ENCODE data around the gene USP7.

The USP7 gene

DNA sequence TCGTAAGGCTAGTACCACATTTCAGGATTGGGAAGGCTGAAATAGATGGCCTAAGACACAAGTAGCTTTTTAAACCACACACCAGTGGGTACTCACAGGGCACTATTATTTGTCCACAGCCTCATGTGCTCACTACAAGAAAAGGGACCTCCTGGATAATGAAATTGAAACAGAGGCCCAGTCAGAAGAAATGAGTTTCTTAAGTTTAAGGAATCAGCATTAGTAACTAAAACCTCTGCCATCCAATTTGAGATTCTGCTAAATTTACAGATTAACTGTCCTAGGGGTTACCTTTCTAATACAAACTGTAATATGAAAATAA lies 3.0 kb downstream of the USP7 start:
- H3K4me1 ChIP-seq (ENCODE audit: control insufficient read depth in 2 of 2, insufficient read depth in 1 of 2, low read depth in 1 of 2, low read length in 2 of 2) = peaks cover 25 to 41% of the 10 kb centered on the region in 2 donors
- no peak overlapping the region for H3K4me2 ChIP-seq (ENCODE audit: insufficient read depth, low read length, poor library complexity, severe bottlenecking)
- no peak overlapping the region for H3K9ac ChIP-seq (ENCODE audit: low read depth, low read length, poor library complexity)
- peaks cover 0 to 2% (median 1%) of the 10 kb centered on the region in 3 experiments for H3K27me3 ChIP-seq (ENCODE audit: control insufficient read depth in 3 of 3, insufficient read depth in 3 of 3, low read depth in 1 of 3, low read length in 3 of 3)
- H2AFZ ChIP-seq (ENCODE audit: low read length) = no peak overlapping the region
- no peak overlapping the region for H3K18ac ChIP-seq (ENCODE audit: low read length)
- no peaks in the 10 kb centered on the region for H3K36me3 ChIP-seq (replicated peaks in 1 of 2; ENCODE audit: control insufficient read depth in 2 of 2, insufficient read depth in 2 of 2, low read length in 2 of 2)
- no peak overlapping the region for H2BK15ac ChIP-seq (ENCODE audit: low read length)
- H3K79me1 ChIP-seq (ENCODE audit: low read depth, low read length) = peaks cover 20% of the 10 kb centered on the region
- H4K91ac ChIP-seq (ENCODE audit: low read depth, low read length, poor library complexity) = no peak overlapping the region
- no peak overlapping the region for H3K14ac ChIP-seq (ENCODE audit: low read length)
- no peak overlapping the region for H2AK5ac ChIP-seq (ENCODE audit: low read depth, low read length)
- no peak overlapping the region for H2BK12ac ChIP-seq (ENCODE audit: low read length)
- DNase-seq (ENCODE audit: low spot score) = no peak
- WGBS, 2 donors (ENCODE audit: extremely low coverage in 2 of 2, insufficient read length in 2 of 2, insufficient replicate concordance in 1 of 2) = no CpG with 5 or more reads among the region's 1 CpG
- H4K8ac ChIP-seq (ENCODE audit: low read depth, low read length) = no peak overlapping the region
- H3K4ac ChIP-seq (ENCODE audit: low read length) = no peak overlapping the region
- no peak overlapping the region for H2BK5ac ChIP-seq (ENCODE audit: low read length)
- H3K23ac ChIP-seq (ENCODE audit: low read depth, low read length, poor library complexity) = no peak overlapping the region
- no peak overlapping the region for H3K4me3 ChIP-seq (ENCODE audit: low read length in 2 of 2)
- H2BK120ac ChIP-seq (ENCODE audit: low read depth, low read length) = no peak overlapping the region
- H3K9me3 ChIP-seq (replicated peaks in 1 of 2; ENCODE audit: control insufficient read depth in 2 of 2, insufficient read depth in 1 of 2, low read depth in 1 of 2, low read length in 2 of 2) = no peaks in the 10 kb centered on the region
- H3K27ac ChIP-seq (replicated peaks; ENCODE audit: low read length) = no peak overlapping the region

DNA sequence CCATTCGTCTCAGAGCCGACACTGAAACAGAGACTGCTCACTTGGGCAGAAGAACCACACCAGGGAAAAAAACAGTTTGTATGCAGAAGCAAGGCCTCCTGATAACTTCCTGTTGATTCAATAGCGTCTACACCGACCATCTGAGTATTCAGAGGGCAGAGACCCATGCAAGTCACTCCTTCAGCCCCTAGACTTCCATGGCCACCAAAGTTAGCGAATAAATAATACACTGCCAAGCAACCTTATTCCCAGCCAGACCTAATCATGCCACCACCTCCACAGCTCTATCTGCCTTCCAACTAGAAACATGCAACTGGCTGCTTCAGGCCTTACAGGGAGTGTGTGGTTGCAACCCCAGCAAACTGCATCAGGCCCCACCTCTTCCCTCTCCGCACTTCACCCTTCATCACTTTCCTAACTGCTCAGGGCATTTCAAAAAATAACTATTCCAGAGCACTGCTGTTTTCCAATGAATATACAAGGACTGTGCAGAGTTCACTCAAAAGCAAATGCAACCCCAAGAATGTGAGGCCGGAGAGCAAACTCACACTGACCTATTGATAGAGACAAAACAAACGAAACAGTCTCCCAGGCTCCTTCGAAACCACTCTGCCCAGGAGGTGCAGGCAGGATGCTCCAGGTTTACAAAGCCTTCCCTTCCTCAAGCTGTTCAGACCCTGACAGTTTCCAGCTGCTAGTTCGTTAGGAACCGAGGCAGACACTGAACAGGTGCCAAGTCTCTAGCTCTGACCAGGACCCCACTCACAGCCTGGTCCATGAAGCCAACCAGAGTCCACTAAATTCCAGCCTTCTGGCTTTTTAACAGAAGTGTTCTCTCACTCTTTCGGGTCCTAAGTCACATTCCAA lies 3.6 kb downstream of the USP7 start:
- no peak for DNase-seq (ENCODE audit: low spot score)
- H3K4me3 ChIP-seq (ENCODE audit: low read length in 2 of 2) = peak overlapping the region in 1 of 2 donors; percentile 13
- H2BK15ac ChIP-seq (ENCODE audit: low read length) = no peak overlapping the region
- H3K9me3 ChIP-seq (replicated peaks in 1 of 2; ENCODE audit: control insufficient read depth in 2 of 2, insufficient read depth in 1 of 2, low read depth in 1 of 2, low read length in 2 of 2) = no peaks in the 10 kb centered on the region
- H3K18ac ChIP-seq (ENCODE audit: low read length) = no peak overlapping the region
- peaks cover 25 to 43% of the 10 kb centered on the region in 2 donors for H3K4me1 ChIP-seq (ENCODE audit: control insufficient read depth in 2 of 2, insufficient read depth in 1 of 2, low read depth in 1 of 2, low read length in 2 of 2)
- no peak overlapping the region for H4K8ac ChIP-seq (ENCODE audit: low read depth, low read length)
- H3K14ac ChIP-seq (ENCODE audit: low read length) = no peak overlapping the region
- no peak overlapping the region for H4K91ac ChIP-seq (ENCODE audit: low read depth, low read length, poor library complexity)
- H3K4ac ChIP-seq (ENCODE audit: low read length) = no peak overlapping the region
- H3K23ac ChIP-seq (ENCODE audit: low read depth, low read length, poor library complexity) = peak overlapping the region; percentile 2
- H3K79me1 ChIP-seq (ENCODE audit: low read depth, low read length) = peaks cover 23% of the 10 kb centered on the region
- no peak overlapping the region for H2BK5ac ChIP-seq (ENCODE audit: low read length)
- no peak overlapping the region for H3K4me2 ChIP-seq (ENCODE audit: insufficient read depth, low read length, poor library complexity, severe bottlenecking)
- no peak overlapping the region for H2BK12ac ChIP-seq (ENCODE audit: low read length)
- H2AFZ ChIP-seq (ENCODE audit: low read length) = no peak overlapping the region
- H3K9ac ChIP-seq (ENCODE audit: low read depth, low read length, poor library complexity) = no peak overlapping the region
- no peaks in the 10 kb centered on the region for H3K36me3 ChIP-seq (replicated peaks in 1 of 2; ENCODE audit: control insufficient read depth in 2 of 2, insufficient read depth in 2 of 2, low read length in 2 of 2)
- no peak overlapping the region for H3K27ac ChIP-seq (replicated peaks; ENCODE audit: low read length)
- WGBS, 2 donors (ENCODE audit: extremely low coverage in 2 of 2, insufficient read length in 2 of 2, insufficient replicate concordance in 1 of 2) = no CpG with 5 or more reads among the region's 12 CpGs
- peaks cover 0 to 2% (median 0%) of the 10 kb centered on the region in 3 experiments for H3K27me3 ChIP-seq (ENCODE audit: control insufficient read depth in 3 of 3, insufficient read depth in 3 of 3, low read depth in 1 of 3, low read length in 3 of 3)
- no peak overlapping the region for H2BK120ac ChIP-seq (ENCODE audit: low read depth, low read length)
- H2AK5ac ChIP-seq (ENCODE audit: low read depth, low read length) = no peak overlapping the region

DNA sequence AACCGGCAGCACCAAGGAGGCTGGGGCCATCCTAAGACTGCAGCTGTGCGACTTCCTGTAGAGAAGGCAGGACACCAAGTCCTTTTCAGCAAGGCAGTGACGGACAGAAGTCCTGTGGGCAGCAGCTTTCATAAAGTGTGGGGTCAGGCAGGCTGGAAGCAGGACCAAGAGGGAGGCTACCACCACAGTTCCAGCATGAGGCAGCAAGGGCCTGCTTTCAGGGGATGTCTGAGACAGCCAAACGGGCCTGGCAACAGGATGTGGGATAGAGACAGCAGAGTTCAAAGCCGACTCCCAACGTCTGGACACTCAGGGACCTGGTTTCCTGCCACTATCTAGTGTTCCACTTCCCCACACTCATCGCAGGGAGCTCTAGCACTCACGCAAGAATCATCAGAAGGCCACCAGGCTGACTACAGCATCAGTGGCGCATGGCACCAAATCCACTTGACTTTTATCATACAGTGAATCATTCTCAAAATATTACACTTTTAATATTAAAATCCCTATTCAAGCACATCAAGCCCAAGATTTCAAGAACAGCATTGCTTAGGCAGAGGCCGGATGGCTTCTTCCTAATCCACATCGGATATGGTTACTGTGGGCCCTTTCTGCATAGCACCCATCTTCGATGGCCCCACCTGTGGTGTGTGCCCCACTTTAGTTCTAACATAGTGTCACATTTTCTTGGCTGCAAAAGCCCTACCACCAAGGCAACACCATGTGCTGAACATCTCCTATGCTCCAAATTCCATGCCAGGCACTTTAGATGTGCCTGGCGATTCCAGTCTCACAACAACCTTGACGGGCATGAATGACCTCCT lies 5.2 kb downstream of the USP7 start:
- no CpG with 5 or more reads among the region's 14 CpGs for WGBS, 2 donors (ENCODE audit: extremely low coverage in 2 of 2, insufficient read length in 2 of 2, insufficient replicate concordance in 1 of 2)
- Histone ChIP-seq H2BK15ac (ENCODE audit: low read length) (no peak overlapping the region), H3K9ac (ENCODE audit: low read depth, low read length, poor library complexity) (peak overlapping the region; percentile 63), H3K4me2 (ENCODE audit: insufficient read depth, low read length, poor library complexity, severe bottlenecking) (no peak overlapping the region), H3K9me3 (replicated peaks in 1 of 2; ENCODE audit: control insufficient read depth in 2 of 2, insufficient read depth in 1 of 2, low read depth in 1 of 2, low read length in 2 of 2) (no peaks in the 10 kb centered on the region), H3K4me1 (ENCODE audit: control insufficient read depth in 2 of 2, insufficient read depth in 1 of 2, low read depth in 1 of 2, low read length in 2 of 2) (peaks cover 24 to 41% of the 10 kb centered on the region in 2 donors), H2AFZ (ENCODE audit: low read length) (no peak overlapping the region), H3K23ac (ENCODE audit: low read depth, low read length, poor library complexity) (peak overlapping the region; percentile 60), H3K27me3 (ENCODE audit: control insufficient read depth in 3 of 3, insufficient read depth in 3 of 3, low read depth in 1 of 3, low read length in 3 of 3) (no peaks in the 10 kb centered on the region), H4K8ac (ENCODE audit: low read depth, low read length) (no peak overlapping the region), H2BK5ac (ENCODE audit: low read length) (no peak overlapping the region), H3K36me3 (replicated peaks in 1 of 2; ENCODE audit: control insufficient read depth in 2 of 2, insufficient read depth in 2 of 2, low read length in 2 of 2) (no peaks in the 10 kb centered on the region), H2BK120ac (ENCODE audit: low read depth, low read length) (no peak overlapping the region), H3K27ac (replicated peaks; ENCODE audit: low read length) (no peak overlapping the region), H3K14ac (ENCODE audit: low read length) (peak overlapping the region; percentile 14), H3K4ac (ENCODE audit: low read length) (no peak overlapping the region), H3K79me1 (ENCODE audit: low read depth, low read length) (peaks cover 27% of the 10 kb centered on the region), H3K4me3 (ENCODE audit: low read length in 2 of 2) (no peak overlapping the region), H2AK5ac (ENCODE audit: low read depth, low read length) (no peak overlapping the region), H4K91ac (ENCODE audit: low read depth, low read length, poor library complexity) (no peak overlapping the region), H3K18ac (ENCODE audit: low read length) (peak overlapping the region; percentile 53), H2BK12ac (ENCODE audit: low read length) (no peak overlapping the region)
- DNase-seq (ENCODE audit: low spot score) = no peak
